OCI-LY1 (cell line): ENCODE data around the gene SGPP2.

ENCODE experiments used
- H2AFZ ChIP-seq: fragments of 200-600 bp; sonication (generic), shearing (Covaris generic); 2 replicates; pipeline ENCODE4 v1.6.0; 2014; ENCODE audit warnings: antibody characterized with exemption, mild to moderate bottlenecking, low read length
- H3F3A ChIP-seq: fragments of 200-600 bp; sonication (generic), shearing (Covaris generic); 2 replicates; pipeline ENCODE4 v1.6.0; 2014; ENCODE audit warnings: mild to moderate bottlenecking, antibody characterized with exemption, low read length, moderate library complexity; ENCODE audit not compliant: insufficient read depth
- H3K27ac ChIP-seq: fragments of 200-600 bp; sonication (generic); 2 replicates; pipeline ENCODE4 v1.5.1; 2014; ENCODE audit warnings: low read length, mixed run types, mild to moderate bottlenecking, low read depth; ENCODE audit not compliant: poor library complexity, severe bottlenecking
- H3K27me3 ChIP-seq: fragments of 200-600 bp; sonication (generic); 2 replicates; pipeline ENCODE4 v1.6.0; 2014; ENCODE audit warnings: antibody characterized with exemption, mild to moderate bottlenecking, low read length, moderate library complexity; ENCODE audit not compliant: insufficient read depth
- H3K36me3 ChIP-seq: fragments of 200-600 bp; sonication (generic); 2 replicates; pipeline ENCODE4 v1.6.1; 2014; ENCODE audit warnings: mild to moderate bottlenecking, antibody characterized with exemption, low read length, moderate library complexity, mixed read lengths; ENCODE audit not compliant: insufficient read depth
- H3K4me1 ChIP-seq: fragments of 200-600 bp; sonication (generic); 2 replicates; pipeline ENCODE4 v1.5.1; 2014; ENCODE audit warnings: mild to moderate bottlenecking, low read length, moderate library complexity; ENCODE audit not compliant: insufficient read depth, severe bottlenecking
- H3K4me2 ChIP-seq: fragments of 200-600 bp; sonication (generic), shearing (Covaris generic); 2 replicates; pipeline ENCODE4 v1.6.1; 2014; ENCODE audit warnings: low read length
- H3K4me3 ChIP-seq: fragments of 200-600 bp; sonication (generic); 2 replicates; pipeline ENCODE4 v1.5.1; 2014; ENCODE audit warnings: low read length, low read depth, mild to moderate bottlenecking, mixed read lengths; ENCODE audit not compliant: poor library complexity, severe bottlenecking
- H3K79me2 ChIP-seq: fragments of 200-600 bp; shearing (Covaris generic); 2 replicates; pipeline ENCODE4 v1.6.1; 2016; ENCODE audit warnings: mixed run types, low read length, mixed read lengths; ENCODE audit not compliant: insufficient read depth
- H3K9ac ChIP-seq: fragments of 200-600 bp; sonication (generic), shearing (Covaris generic); 2 replicates; pipeline ENCODE4 v1.6.1; 2014; ENCODE audit warnings: mild to moderate bottlenecking, low read length, mixed read lengths
- H3K9me2 ChIP-seq: fragments of 200-600 bp; sonication (generic), shearing (Covaris generic); 2 replicates; pipeline ENCODE4 v1.6.1; 2014; ENCODE audit warnings: low read depth, mild to moderate bottlenecking, low read length, mixed read lengths
- H3K9me3 ChIP-seq: fragments of 200-600 bp; shearing (Covaris generic); 2 replicates; pipeline ENCODE4 v1.6.1; 2014; ENCODE audit warnings: low read length, mixed read lengths
- H4K20me1 ChIP-seq: fragments of 200-600 bp; sonication (generic), shearing (Covaris generic); 2 replicates; pipeline ENCODE4 v1.6.0; 2016; ENCODE audit warnings: mild to moderate bottlenecking, low read length; ENCODE audit not compliant: insufficient read depth
- EZH2 ChIP-seq: fragments of 200-600 bp; sonication (generic), shearing (Covaris generic); IDR thresholded peaks from 2 replicates; pipeline ENCODE4 v1.8.0; 2017; ENCODE audit warnings: borderline replicate concordance, mixed run types, mild to moderate bottlenecking, antibody characterized with exemption, low read length, moderate library complexity, mixed read lengths
- TF ChIP-seq, protein P1 (sequence below): fragments of 200-600 bp; sonication (generic), shearing (Covaris generic); IDR thresholded peaks from 2 replicates; pipeline ENCODE4 v1.5.1; 2017; ENCODE audit warnings: mild to moderate bottlenecking, antibody characterized with exemption, low read length, moderate library complexity, mixed read lengths

SGPP2 gene

DNA sequence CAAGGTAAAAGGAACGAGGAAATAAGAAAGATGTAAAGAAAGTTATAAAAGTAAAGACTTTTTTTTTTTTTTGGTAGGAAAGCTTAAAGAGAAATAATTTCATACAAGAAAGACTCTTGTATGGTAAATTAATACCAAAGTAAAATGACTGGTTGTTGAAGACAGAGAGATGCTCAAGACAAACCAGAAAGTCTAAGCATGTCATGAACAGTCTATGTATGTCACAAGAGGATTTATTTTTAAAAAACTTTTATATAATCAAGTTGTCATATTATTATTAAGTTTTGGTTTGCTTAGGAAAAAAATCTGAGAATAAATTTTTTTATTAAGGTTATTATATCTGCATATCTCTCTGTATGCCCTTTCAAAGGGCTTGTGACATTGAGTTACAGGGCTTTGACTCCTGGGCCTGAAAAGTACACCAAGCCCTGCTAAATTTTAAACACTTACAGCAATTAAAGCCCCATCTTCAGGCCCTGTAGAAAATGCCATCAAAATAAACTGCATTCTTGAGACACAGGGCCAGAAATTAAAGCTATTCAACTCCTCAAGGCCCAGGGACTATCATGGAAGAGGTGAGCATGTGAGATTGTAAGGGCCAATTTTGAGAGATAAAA is 10.9 kb upstream of the SGPP2 start:
- Histone ChIP-seq H2AFZ (no peak overlapping the region), H3F3A (no peaks in the 10 kb centered on the region), H3K36me3 (no peaks in the 10 kb centered on the region), H3K4me3 (no peak overlapping the region), H3K9ac (no peak overlapping the region), H3K4me2 (no peak overlapping the region), H3K9me2 (no peaks in the 10 kb centered on the region), H4K20me1 (no peaks in the 10 kb centered on the region), H3K4me1 (no peaks in the 10 kb centered on the region), H3K27ac (no peak overlapping the region), H3K9me3 (peaks cover 2% of the 10 kb centered on the region; the same call in 1 of the 2 replicates), H3K27me3 (no peaks in the 10 kb centered on the region), H3K79me2 (no peaks in the 10 kb centered on the region)
- TF ChIP-seq EZH2, result no peak
- TF ChIP-seq, protein P1, sequence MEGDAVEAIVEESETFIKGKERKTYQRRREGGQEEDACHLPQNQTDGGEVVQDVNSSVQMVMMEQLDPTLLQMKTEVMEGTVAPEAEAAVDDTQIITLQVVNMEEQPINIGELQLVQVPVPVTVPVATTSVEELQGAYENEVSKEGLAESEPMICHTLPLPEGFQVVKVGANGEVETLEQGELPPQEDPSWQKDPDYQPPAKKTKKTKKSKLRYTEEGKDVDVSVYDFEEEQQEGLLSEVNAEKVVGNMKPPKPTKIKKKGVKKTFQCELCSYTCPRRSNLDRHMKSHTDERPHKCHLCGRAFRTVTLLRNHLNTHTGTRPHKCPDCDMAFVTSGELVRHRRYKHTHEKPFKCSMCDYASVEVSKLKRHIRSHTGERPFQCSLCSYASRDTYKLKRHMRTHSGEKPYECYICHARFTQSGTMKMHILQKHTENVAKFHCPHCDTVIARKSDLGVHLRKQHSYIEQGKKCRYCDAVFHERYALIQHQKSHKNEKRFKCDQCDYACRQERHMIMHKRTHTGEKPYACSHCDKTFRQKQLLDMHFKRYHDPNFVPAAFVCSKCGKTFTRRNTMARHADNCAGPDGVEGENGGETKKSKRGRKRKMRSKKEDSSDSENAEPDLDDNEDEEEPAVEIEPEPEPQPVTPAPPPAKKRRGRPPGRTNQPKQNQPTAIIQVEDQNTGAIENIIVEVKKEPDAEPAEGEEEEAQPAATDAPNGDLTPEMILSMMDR, result no peak

DNA sequence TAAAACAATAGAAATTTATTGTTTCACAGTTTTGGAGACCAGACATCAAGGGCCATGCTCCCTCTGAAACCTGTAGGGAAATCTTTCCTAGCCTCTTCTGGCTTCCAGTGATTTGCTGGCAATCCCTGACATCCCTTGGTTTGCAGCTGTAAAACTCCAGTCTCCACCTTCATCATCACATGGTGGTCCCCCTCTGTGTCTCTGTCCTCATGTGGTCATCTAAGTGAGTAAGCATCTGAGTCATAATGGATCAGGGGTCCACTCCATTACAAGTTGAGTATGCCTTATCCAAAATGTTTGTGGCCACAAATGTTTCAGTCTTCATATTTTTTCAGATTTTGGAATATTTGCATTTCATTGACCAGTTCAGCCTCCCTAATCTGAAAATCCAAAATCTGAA is 5.6 kb upstream of the SGPP2 start:
- Histone ChIP-seq H3K27ac (no peak overlapping the region), H3K36me3 (no peaks in the 10 kb centered on the region), H3K9ac (no peak overlapping the region), H3K9me3 (no peaks in the 10 kb centered on the region), H4K20me1 (no peaks in the 10 kb centered on the region), H3K79me2 (no peaks in the 10 kb centered on the region), H3K9me2 (no peaks in the 10 kb centered on the region), H3F3A (no peaks in the 10 kb centered on the region), H3K4me1 (no peaks in the 10 kb centered on the region), H2AFZ (no peak overlapping the region), H3K4me3 (no peak overlapping the region), H3K4me2 (no peak overlapping the region), H3K27me3 (peaks cover 4% of the 10 kb centered on the region; the same call in 1 of the 2 replicates)
- TF ChIP-seq EZH2, result no peak
- TF ChIP-seq, protein P1, result no peak

DNA sequence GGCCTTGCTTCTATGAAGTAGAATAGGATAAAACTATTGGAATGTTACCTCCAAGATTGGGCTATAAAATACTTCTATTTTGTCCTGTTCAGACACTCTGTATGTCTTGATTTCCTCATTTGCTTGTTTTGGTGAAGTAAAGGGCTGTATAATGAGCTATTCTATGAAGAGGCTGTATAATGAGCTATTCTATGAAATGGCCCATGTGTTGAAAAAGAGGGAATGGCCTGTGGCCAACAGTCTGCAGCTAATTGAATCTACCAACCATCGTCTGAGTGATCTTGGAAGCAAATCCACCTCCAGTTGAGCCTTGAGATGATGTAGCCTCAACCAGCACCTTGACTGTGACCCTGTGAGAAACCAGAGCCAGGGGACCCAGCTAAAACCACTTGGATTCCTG is 3.8 kb upstream of the SGPP2 start:
- peaks cover 4% of the 10 kb centered on the region; the same call in 1 of the 2 replicates for H3K27me3 ChIP-seq
- no peak overlapping the region for H2AFZ ChIP-seq
- no peaks in the 10 kb centered on the region for H3F3A ChIP-seq
- no peaks in the 10 kb centered on the region for H4K20me1 ChIP-seq
- H3K9me2 ChIP-seq, result no peaks in the 10 kb centered on the region
- H3K4me3 ChIP-seq, result no peak overlapping the region
- no peaks in the 10 kb centered on the region for H3K36me3 ChIP-seq
- no peak overlapping the region for H3K27ac ChIP-seq
- no peak overlapping the region for H3K4me2 ChIP-seq
- H3K4me1 ChIP-seq, result no peaks in the 10 kb centered on the region
- no peaks in the 10 kb centered on the region for H3K9me3 ChIP-seq
- no peak overlapping the region for H3K9ac ChIP-seq
- TF ChIP-seq EZH2, result no peak
- TF ChIP-seq, protein P1, result no peak
- H3K79me2 ChIP-seq, result no peaks in the 10 kb centered on the region
